Inflammatory macrophage (primary cell): ENCODE results near the gene FAM98C.
"Not testable (repeated sequence)": the region's sequence is repeated elsewhere in the genome, so short reads cannot be mapped to it uniquely, and the experiment has no call there.

Experiments used
- DNase-seq, 2 donors: peaks; one replicate each; pipeline ENCODE4 v3.0.0-alpha.2; 2020 to 2022
- total RNA-seq, 18 experiments: gene quantifications; one replicate each; lab custom pipeline; 2026; ENCODE audit warnings: mixed read lengths in 6 of 18, inconsistent platforms in 2 of 18; lab: John Stamatoyannopoulos, UW

The FAM98C gene
- 1.4 to 9.4 (median 4.7) reads per million in 18 experiments for total RNA-seq

- peak; percentile 97 to 98 for DNase-seq
These were observed at the start of gene FAM98C for GRCh38 chr19:38402967-38403674. Gene FAM98C, plus strand, starts transcription at chr19:38403093. Its CDS starts 61 bp downstream, at chr19:38403154.

GRCh38 chr19:38355728-38356725, 46.9 kb upstream of the FAM98C start:
- no peak for DNase-seq

- no peak for DNase-seq
These were observed 44.8 kb upstream of the FAM98C start for GRCh38 chr19:38358071-38358470.

- DNase-seq, result no peak
These were observed 43.5 kb upstream of the FAM98C start for GRCh38 chr19:38359242-38360021.

- DNase-seq, result no peak
These were observed 42.5 kb upstream of the FAM98C start for GRCh38 chr19:38360351-38360750.

GRCh38 chr19:38360839-38361631, 41.9 kb upstream of the FAM98C start:
- peak in 1 of 2 donors; percentile 15 for DNase-seq

- peak; percentile 63 to 85 for DNase-seq
These were observed 41.2 kb upstream of the FAM98C start for GRCh38 chr19:38361633-38362075.

DNA sequence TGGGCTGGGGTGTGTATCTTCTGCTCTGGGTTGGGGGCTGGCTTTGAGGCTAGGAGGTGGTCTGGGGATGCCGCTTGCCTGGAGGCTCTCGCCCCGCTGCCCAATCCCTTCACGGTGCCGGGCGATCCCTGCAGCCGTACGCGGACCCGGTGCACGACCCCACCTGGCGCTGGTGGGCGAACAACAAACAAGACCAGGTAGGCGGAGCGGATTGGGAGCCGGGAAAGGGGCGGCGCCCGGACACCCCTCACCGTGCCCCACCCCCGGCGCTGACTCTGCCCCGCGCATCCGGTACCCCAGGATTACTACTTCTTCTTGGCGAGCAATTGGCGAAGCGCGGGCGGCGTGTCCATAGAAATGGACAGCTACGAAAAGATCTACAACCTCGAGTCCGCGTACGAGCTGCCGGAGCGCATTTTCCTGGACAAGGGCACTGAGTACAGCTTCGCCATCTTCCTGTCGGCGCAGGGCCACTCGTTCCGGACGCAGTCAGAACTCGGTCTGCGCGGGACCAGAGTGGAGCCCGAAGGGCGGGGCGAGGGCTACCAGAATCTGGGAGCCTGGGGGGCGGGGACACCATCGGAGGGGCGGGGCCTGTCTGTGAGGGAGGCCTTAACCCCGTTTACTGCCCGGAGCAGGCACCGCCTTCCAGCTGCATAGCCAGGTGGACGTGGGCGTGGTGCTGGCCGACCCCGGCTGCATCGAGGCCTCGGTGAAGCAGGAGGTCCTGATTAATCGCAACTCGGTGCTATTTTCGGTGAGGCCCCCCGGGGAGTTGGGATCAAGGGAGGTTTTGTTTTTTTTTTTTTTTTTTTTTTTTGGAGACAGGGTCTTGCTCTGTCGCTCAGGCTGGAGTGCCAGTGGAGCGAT, 40.6 kb upstream of the FAM98C start:
- peak; percentile 85 to 86 for DNase-seq

GRCh38 chr19:38362946-38363688, 39.8 kb upstream of the FAM98C start:
- not testable (repeated sequence) for DNase-seq

- DNase-seq, result no peak
These were observed 35.9 kb upstream of the FAM98C start for GRCh38 chr19:38367041-38367440.

DNA sequence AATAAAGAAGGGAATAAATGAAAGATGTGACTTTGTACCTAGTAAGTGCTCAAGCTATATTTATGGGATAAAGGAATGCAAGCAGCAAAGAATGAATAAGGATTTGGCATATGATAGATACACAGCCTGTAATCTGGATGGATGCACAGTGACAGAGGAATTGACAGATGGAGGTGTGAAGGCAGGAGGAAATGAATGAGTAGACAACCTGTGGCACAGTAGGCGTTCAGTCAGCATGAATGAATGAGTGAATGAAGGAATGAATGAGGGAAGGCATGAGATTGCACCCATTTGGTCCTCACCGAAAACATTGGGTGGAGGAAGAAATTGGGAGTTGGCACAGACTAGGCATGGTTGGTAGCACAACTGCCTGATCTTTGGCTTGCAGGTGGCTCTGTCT, 33.3 kb upstream of the FAM98C start:
- DNase-seq, result no peak

DNA sequence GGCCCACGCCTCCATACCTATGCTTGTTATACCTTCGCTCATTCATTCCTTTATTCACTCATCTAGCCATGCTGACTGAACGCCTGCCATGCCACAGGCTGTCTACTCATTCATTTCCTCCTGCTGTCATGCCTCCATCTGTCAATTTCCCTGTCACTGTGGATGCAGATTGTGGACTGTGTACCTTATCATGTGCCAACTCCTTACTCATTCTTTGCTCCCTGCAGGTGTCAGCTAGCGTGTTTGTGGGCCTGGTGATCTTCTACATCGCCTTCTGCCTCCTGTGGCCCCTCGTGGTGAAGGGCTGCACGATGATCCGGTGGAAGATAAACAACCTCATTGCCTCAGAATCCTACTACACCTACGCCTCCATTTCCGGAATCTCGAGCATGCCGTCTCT, 32.6 kb upstream of the FAM98C start:
- no peak for DNase-seq

GRCh38 chr19:38371081-38371480, 31.8 kb upstream of the FAM98C start:
- DNase-seq, result no peak

DNA sequence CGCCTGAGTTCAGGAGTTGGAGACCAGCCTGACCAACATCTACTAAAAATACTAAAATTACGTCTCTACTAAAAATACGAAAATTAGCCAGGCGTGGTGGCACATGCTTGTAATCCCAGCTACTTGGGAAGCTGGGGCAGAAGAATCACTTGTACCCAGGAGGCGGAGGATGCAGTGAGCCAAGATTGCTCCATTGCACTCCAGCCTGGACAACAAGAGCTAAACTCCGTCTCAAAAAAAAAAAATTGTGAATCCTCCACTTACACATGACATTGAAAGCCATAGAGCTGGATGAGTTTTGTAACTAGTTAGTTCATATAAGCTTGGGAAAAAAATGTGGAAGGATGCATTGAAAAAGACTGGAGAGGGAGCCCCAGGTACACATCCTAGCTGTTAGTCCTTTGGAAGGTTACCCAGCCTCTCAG, 29.0 kb upstream of the FAM98C start:
- DNase-seq, result no peak

DNA sequence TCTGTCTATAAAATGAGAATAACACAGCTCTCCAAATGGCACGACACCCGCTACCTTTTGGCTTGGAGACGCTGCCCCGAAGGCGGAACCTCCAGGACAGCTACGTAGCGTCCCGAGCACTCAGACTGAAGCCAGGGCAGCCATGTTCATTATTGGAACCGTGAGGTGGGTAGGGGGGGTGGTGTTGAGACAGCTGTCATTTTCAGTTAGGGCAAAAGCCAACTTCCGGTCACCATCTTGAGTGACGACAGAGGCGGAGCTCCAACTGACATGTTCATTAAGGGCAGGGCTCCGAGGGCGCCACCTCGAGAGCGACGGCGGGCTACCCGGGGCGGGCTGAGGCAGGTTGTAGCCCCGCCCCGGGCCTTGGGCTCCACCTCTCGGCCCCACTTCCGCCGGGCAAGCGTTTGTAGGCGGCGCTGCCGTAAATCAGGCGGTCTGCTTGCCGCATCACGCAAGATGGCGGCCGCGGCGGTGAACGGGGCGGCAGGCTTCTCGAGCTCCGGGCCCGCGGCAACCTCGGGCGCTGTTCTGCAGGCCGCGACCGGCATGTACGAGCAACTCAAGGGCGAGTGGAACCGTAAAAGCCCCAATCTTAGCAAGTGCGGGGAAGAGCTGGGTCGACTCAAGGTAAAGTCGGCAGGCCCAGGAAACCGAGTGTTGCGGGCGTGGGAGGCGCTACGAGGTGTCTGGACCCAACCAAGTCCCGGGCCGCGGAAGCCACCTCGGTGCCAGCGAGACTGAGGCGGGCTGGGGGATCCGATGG, 28.4 kb upstream of the FAM98C start, which contains the start of gene PSMD8:
Gene PSMD8 (plus strand): TSS at position 240 of the 766 bp plus-strand sequence. CDS start 31 bp downstream, at position 271.
- peak; percentile 100 for DNase-seq

DNA sequence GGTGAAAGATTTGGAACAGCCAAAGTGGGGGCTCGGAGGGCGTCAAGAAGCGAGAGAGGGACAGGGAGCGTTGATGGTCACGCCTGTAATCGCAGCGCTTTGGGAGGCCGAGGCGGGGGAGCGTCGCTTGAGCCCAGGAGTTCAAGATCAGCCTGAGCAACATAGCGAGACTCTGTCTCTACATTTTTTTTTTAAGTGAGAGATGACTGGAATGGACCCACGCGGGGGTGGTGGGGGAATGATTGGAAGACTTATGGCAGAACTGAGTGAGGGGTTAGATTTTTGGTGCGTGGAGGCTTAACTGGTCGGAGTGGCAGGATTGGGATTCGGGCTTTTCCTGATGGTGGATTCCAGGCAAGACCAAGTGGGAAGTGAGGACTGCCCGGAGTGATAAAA, 27.8 kb upstream of the FAM98C start:
- no peak for DNase-seq

DNA sequence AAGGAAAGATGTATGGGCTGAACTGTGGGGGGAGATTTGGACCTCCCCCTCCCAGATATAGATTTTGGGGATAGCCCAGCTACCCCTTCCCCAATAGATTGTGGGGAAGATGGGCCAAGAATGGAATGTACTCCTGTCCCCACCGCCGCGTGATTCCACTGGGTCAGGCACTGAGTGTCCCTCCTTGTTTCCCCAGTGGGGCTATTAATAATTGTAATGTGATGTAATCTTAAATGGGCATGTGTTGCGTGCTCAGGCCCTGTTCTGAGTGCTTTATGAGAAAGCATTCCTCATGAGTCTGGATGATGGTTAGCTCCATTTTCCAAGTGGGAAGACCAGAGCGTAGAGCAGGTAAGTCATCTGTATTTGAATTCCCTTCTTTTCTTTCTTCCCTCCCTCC, 27.1 kb upstream of the FAM98C start:
- no peak for DNase-seq

- no peak for DNase-seq
These were observed 26.3 kb upstream of the FAM98C start for GRCh38 chr19:38376576-38376975.

DNA sequence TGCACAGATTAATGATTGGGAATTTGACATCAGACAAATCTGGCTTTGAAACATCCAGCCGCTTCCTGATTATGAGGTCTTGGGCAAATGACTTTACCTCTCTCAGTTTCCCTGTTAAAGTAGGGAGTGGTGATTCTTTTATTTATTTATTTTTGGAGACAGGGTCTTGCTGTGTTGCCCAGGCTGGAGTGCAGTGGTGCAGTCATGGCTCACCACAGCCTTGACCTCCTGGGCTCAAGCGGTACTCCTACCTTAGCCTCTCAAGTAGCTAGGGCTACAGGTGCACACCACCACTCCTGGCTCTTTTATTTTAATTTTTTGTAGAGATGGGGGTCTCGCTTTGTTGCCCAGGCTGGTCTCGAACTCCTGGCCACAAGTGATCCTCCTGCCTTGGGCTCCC, 25.8 kb upstream of the FAM98C start:
- DNase-seq, result no peak
